Memory B cell (primary cell): ENCODE data around the gene C2CD2.

Experiments used
- ATAC-seq: fragments of 150-1000 bp; cut with Tn5 transposase; 2 replicates; pipeline ENCODE4 v1.10.0; 2021; ENCODE audit warnings: low read depth, mild to moderate bottlenecking, moderate library complexity
- DNase-seq, 2 donors: peaks; one replicate each; pipeline ENCODE4 v3.0.0; 2022; ENCODE audit warnings: low spot score in 2 of 2
- H3K27ac Mint-ChIP-seq: one replicate; pipeline ENCODE4 v1.8.0; 2022; ENCODE audit warnings: mild to moderate bottlenecking, moderate library complexity, mixed read lengths
- H3K27me3 Mint-ChIP-seq: one replicate; pipeline ENCODE4 v1.8.0; 2022; ENCODE audit warnings: mixed read lengths
- H3K36me3 Mint-ChIP-seq: one replicate; pipeline ENCODE4 v1.8.0; 2022; ENCODE audit warnings: mild to moderate bottlenecking, mixed read lengths
- H3K4me1 Mint-ChIP-seq: one replicate; pipeline ENCODE4 v1.8.0; 2022; ENCODE audit warnings: mixed read lengths
- H3K4me3 Mint-ChIP-seq: one replicate; pipeline ENCODE4 v1.8.0; 2022; ENCODE audit warnings: mild to moderate bottlenecking, moderate library complexity, mixed read lengths
- H3K9me3 Mint-ChIP-seq: one replicate; pipeline ENCODE4 v1.8.0; 2022; ENCODE audit warnings: mixed read lengths

Gene C2CD2

DNA sequence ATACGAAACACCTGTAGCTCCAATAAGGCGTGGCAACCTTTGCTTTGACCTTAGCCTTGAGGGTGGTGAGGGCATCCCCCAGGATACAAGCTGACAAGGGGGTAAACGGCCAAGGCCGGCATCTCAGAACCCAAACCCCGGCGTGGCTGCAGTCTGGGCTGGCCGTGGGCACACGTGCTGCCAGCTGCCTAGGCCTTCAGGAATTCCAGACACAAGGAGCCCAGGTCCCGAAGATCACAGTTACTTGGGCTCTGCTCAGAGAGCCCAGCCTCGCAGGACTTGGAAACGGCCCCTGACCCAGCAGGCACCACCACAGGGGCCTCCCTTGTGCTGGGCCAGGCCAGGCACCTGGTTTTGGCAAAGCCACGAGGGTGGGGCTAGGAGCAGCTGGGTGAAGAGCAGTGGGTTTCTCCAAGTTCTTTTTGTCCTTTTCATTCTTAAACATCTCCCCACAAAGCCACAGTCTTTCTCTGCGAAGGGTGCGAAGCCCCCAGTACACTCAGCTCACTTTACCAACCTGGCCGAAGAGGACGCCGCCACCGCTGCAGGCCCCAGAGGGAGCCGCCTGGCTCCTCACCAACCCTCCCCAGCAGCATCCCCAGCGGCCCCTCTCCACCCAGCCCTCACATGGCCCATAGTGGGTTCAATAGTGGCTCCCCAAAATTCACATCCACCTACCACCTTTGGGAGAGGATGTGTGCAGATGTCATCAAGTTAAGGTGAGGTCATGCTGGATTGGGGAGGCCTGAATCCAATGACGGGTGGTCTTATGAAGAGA is 101.5 kb downstream of the C2CD2 start:
- H3K4me1 Mint-ChIP-seq = no peaks in the 10 kb centered on the region
- no peak for DNase-seq
- peaks cover 1% of the 10 kb centered on the region for H3K9me3 Mint-ChIP-seq
- peaks cover 32% of the 10 kb centered on the region for H3K36me3 Mint-ChIP-seq
- ATAC-seq = no peak
- no peaks in the 10 kb centered on the region for H3K27me3 Mint-ChIP-seq
- H3K27ac Mint-ChIP-seq = peak overlapping the region; percentile 53
- H3K4me3 Mint-ChIP-seq = no peak overlapping the region

DNA sequence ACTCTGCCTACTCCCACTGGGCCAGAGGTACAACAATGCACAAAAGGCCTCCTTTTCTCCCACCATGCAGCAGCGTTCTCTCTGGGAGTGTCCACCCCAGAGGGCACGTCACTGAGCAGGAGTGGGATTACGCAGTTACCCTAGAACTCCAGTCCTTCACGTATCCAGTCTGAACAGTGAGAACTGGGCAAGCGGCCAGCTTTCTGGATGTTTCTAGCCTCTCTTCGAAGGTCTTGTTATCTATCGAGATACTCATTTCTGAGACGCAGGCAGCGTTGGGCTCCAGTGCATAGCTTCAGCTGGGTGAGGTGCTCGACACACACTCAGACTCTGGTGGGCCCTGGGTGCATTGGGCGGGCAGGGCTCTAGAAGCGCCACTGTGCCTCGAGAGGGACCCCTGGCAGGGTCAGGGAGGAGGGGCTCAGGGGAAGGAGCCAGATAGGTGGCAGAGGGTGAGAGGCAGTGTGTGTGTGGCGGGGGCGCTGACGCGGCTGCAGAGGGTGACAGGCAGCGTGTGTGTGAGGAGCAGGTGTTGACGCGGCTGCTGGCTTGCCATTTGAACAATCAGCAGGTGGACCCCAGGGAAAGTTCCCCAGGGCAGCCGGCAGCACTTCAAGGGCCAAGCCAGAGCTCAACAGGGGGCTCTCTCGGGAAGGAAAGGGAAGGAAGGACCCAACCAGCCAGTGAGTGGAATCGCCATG is 102.6 kb downstream of the C2CD2 start:
- Mint-ChIP-seq H3K27me3 (no peaks in the 10 kb centered on the region), H3K9me3 (peaks cover 1% of the 10 kb centered on the region), H3K36me3 (peaks cover 27% of the 10 kb centered on the region), H3K4me3 (no peak overlapping the region), H3K4me1 (no peaks in the 10 kb centered on the region), H3K27ac (no peak overlapping the region)
- ATAC-seq = no peak
- DNase-seq = no peak

DNA sequence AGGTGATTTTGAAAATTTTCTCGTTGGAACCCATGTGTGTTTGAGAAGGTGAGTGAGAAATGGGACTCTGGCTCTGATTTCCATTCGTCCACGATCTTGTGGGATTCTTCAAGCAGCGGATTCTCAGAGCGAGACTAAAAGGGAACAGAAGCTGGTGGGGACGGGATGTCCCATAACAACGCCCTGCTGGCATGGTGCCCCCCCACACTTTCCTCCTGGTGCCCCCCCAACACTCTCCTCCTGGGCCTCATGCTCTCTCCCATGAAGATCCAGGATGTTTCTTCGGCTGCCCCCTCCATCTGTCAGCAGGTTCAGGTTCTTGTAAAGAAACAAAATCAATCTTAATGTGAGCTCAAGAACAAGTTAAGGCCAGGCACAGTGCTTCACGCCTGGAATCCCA is 103.7 kb downstream of the C2CD2 start:
- DNase-seq (no peak), ATAC-seq (no peak)
- H3K4me3 Mint-ChIP-seq = no peak overlapping the region
- peaks cover 25% of the 10 kb centered on the region for H3K36me3 Mint-ChIP-seq
- no peaks in the 10 kb centered on the region for H3K4me1 Mint-ChIP-seq
- H3K9me3 Mint-ChIP-seq = no peaks in the 10 kb centered on the region
- H3K27ac Mint-ChIP-seq = no peak overlapping the region
- H3K27me3 Mint-ChIP-seq = no peaks in the 10 kb centered on the region

- Mint-ChIP-seq H3K36me3 (peaks cover 18% of the 10 kb centered on the region), H3K27ac (no peak overlapping the region), H3K9me3 (no peaks in the 10 kb centered on the region), H3K27me3 (no peaks in the 10 kb centered on the region), H3K4me3 (no peak overlapping the region), H3K4me1 (no peaks in the 10 kb centered on the region)
- ATAC-seq (no peak), DNase-seq (no peak)
Observed at GRCh38 chr21:41848958-41849580, 104.7 kb downstream of the C2CD2 start.

DNA sequence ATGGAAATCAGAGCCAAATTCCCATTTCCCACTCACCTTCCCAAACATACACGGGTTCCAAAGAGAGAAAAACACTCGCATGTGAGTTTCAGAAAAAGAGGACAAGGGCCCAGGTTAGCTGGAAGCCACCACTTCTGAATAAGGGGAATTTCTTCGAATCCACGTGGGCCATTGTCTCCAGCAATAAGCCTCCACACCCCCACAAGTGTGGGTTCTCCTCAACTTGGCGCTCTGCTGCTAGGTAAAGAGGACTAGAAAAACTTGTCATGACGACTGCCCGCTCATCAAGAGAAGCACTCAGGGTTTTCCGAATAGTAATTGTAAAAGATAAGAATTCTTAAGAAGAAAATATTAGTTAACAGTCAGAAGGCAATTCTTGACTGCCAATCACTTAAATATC is 105.3 kb downstream of the C2CD2 start:
- H3K27ac Mint-ChIP-seq = no peak overlapping the region
- peaks cover 16% of the 10 kb centered on the region for H3K36me3 Mint-ChIP-seq
- no peak overlapping the region for H3K4me3 Mint-ChIP-seq
- no peak for ATAC-seq
- no peak for DNase-seq
- H3K27me3 Mint-ChIP-seq = no peaks in the 10 kb centered on the region
- no peaks in the 10 kb centered on the region for H3K4me1 Mint-ChIP-seq
- no peaks in the 10 kb centered on the region for H3K9me3 Mint-ChIP-seq

- no peaks in the 10 kb centered on the region for H3K27me3 Mint-ChIP-seq
- no peaks in the 10 kb centered on the region for H3K9me3 Mint-ChIP-seq
- H3K4me3 Mint-ChIP-seq = no peak overlapping the region
- ATAC-seq (no peak), DNase-seq (no peak)
- H3K27ac Mint-ChIP-seq = no peak overlapping the region
- H3K4me1 Mint-ChIP-seq = peaks cover 3% of the 10 kb centered on the region
- peaks cover 19% of the 10 kb centered on the region for H3K36me3 Mint-ChIP-seq
Observed at GRCh38 chr21:41847066-41847804, 106.6 kb downstream of the C2CD2 start.

GRCh38 chr21:41846536-41846935 is 107.3 kb downstream of the C2CD2 start:
- Mint-ChIP-seq H3K4me3 (no peak overlapping the region), H3K27me3 (no peaks in the 10 kb centered on the region), H3K9me3 (no peaks in the 10 kb centered on the region), H3K4me1 (peaks cover 3% of the 10 kb centered on the region), H3K36me3 (peaks cover 21% of the 10 kb centered on the region), H3K27ac (no peak overlapping the region)
- no peak for ATAC-seq
- DNase-seq = no peak

GRCh38 chr21:41846033-41846317 is 107.8 kb downstream of the C2CD2 start:
- Mint-ChIP-seq H3K36me3 (peaks cover 24% of the 10 kb centered on the region), H3K9me3 (peaks cover 4% of the 10 kb centered on the region)

DNA sequence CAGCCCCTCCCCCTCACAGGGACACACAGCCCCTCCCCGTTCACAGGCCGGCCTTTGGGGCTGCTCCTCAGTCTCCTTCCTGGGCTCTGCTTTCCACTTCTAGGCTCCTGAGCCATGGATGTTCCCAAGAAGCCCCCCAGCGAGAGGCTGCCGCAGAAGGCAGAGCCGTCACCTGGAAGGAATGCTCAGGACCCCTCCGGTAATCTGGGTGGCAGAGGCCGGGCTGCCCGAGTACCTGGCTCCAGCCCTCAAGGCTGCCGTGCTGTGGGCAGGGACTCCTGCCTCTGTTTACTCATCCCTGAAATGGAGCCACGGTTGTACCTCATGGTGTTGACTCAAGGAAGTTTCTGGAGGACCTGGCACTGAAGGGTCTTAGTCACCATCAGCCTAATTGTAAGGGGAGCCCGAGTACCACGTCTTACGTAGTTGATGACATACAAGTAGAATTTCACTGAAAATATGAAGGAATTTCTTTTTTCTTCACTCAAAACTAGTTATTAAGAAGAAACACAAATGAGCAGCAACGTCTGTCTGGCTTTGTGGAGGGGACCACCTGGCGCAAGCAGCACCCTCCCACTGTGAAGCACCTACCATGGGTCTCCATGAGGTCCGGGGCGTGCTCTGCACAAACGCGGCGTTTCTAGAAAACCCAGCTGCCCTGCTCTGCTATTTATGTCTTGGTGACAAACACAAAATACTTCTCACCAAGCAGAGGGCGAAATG is 108.3 kb downstream of the C2CD2 start:
- H3K27me3 Mint-ChIP-seq = no peaks in the 10 kb centered on the region
- H3K27ac Mint-ChIP-seq = no peak overlapping the region

More at GRCh38 chr21:41846033-41846317, 107.8 kb downstream of the C2CD2 start:
- ATAC-seq (no peak), DNase-seq (no peak)
- H3K27me3 Mint-ChIP-seq = no peaks in the 10 kb centered on the region
- H3K27ac Mint-ChIP-seq = no peak overlapping the region
- peaks cover 3% of the 10 kb centered on the region for H3K4me1 Mint-ChIP-seq
- no peak overlapping the region for H3K4me3 Mint-ChIP-seq

DNA sequence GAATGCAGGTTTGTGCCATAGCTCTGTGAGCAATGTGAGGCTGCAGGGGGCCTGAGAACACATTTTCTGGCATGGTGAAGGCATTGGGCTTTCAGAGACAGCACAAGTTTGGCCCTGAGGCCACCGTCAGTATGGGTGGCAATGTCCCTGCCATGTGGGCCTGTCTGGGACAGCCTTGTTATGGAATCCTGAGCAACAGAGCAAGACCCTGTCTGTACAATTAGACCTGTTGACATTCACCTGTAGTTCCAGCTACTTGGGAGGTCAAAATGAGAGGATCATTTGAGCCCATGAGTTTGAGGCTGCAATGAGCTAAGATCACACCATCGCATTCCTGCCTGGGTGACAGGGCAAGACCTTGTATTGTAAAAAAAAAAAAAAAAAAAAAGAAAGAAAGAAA is 110.2 kb downstream of the C2CD2 start:
- Mint-ChIP-seq H3K9me3 (peaks cover 9% of the 10 kb centered on the region), H3K27ac (no peak overlapping the region), H3K36me3 (peaks cover 26% of the 10 kb centered on the region), H3K4me1 (peaks cover 3% of the 10 kb centered on the region), H3K4me3 (no peak overlapping the region), H3K27me3 (no peaks in the 10 kb centered on the region)
- DNase-seq (no peak), ATAC-seq (no peak)

More for the DNA sequence above, 108.3 kb downstream of the C2CD2 start:
- DNase-seq = no peak
- no peak overlapping the region for H3K4me3 Mint-ChIP-seq
- peaks cover 24% of the 10 kb centered on the region for H3K36me3 Mint-ChIP-seq
- peaks cover 8% of the 10 kb centered on the region for H3K9me3 Mint-ChIP-seq
- peaks cover 3% of the 10 kb centered on the region for H3K4me1 Mint-ChIP-seq
- no peak for ATAC-seq

GRCh38 chr21:41840880-41841279 is 112.9 kb downstream of the C2CD2 start:
- H3K36me3 Mint-ChIP-seq = peaks cover 25% of the 10 kb centered on the region
- ATAC-seq = no peak
- H3K9me3 Mint-ChIP-seq = peaks cover 9% of the 10 kb centered on the region

GRCh38 chr21:41839387-41840000 is 114.3 kb downstream of the C2CD2 start:
- DNase-seq (no peak), ATAC-seq (no peak)
- no peak overlapping the region for H3K4me3 Mint-ChIP-seq
- H3K27ac Mint-ChIP-seq = no peak overlapping the region
- H3K36me3 Mint-ChIP-seq = peaks cover 28% of the 10 kb centered on the region
- no peaks in the 10 kb centered on the region for H3K27me3 Mint-ChIP-seq
- H3K9me3 Mint-ChIP-seq = peaks cover 9% of the 10 kb centered on the region
- peaks cover 8% of the 10 kb centered on the region for H3K4me1 Mint-ChIP-seq

More at GRCh38 chr21:41840880-41841279, 112.9 kb downstream of the C2CD2 start:
- no peak for DNase-seq
- H3K4me3 Mint-ChIP-seq = no peak overlapping the region
- peaks cover 5% of the 10 kb centered on the region for H3K4me1 Mint-ChIP-seq
- no peak overlapping the region for H3K27ac Mint-ChIP-seq
- H3K27me3 Mint-ChIP-seq = no peaks in the 10 kb centered on the region

- peaks cover 7% of the 10 kb centered on the region for H3K4me1 Mint-ChIP-seq
- ATAC-seq (no peak), DNase-seq (no peak)
- peaks cover 21% of the 10 kb centered on the region for H3K36me3 Mint-ChIP-seq
- H3K9me3 Mint-ChIP-seq = peaks cover 9% of the 10 kb centered on the region
- no peak overlapping the region for H3K4me3 Mint-ChIP-seq
- H3K27me3 Mint-ChIP-seq = no peaks in the 10 kb centered on the region
- H3K27ac Mint-ChIP-seq = no peak overlapping the region
Observed at GRCh38 chr21:41837756-41838297, 116.0 kb downstream of the C2CD2 start.
